Raji (cell line): ENCODE data around the gene C1QBP.

Source experiments
- POLR2A ChIP-seq: IDR thresholded peaks from 2 replicates; pipeline ENCODE4 v1.6.1; 2011; ENCODE audit warnings: low read depth, low read length, control low read depth; ENCODE audit not compliant: insufficient read depth

Gene C1QBP

DNA sequence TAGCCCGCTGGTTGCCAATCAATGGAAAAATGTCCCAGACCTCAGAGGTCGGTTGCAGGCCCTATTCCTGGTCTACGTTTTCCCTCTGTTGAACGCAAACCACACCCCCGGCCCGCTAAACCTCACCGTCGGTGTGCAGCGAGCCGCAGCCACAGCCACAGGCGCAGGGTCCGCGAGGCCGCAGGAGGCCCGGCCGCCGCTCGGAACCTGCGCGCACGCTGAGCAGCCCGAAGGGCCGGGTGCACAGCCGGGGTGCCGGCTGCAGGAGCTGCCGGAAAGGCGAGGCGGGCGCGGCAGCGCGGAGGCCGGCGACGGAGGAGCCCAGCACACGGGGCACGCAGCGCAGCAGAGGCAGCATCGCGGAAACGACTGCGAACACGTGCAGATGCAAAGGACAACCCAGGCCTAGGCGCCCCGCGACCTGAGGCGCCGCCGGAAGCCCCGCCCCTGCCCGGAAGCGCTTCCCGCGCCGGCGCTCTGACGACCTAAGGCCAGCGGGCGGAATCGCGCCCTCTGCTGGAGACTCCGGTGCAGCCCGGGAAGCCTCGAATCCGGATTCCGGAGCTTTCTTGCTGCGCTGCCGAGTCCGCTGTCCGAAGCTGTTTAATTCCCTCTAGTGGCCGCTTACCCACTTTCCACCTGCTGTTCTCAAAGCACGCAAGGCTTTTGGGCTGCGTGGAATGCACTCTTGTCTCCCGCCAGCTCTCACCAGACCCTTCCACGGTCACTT is at the start of gene C1QBP:
Gene C1QBP (minus strand): TSS at position 440 of the 730 bp plus-strand sequence. CDS start 82 bp downstream, at position 358.
- peak; percentile 93 for TF ChIP-seq POLR2A

GRCh38 chr17:5488752-5489151 is 49.8 kb upstream of the C1QBP start:
- no peak for TF ChIP-seq POLR2A

GRCh38 chr17:5486206-5487124 is 47.5 kb upstream of the C1QBP start, which contains the start of gene MIS12:
TSS of gene MIS12 (plus strand) at chr17:5486566. CDS start at chr17:5488863, 2,297 bp downstream.
- TF ChIP-seq POLR2A: peak; percentile 89

GRCh38 chr17:5485270-5486205 is 46.6 kb upstream of the C1QBP start, which contains the start of gene DERL2:
TSS of gene DERL2 (minus strand) at chr17:5486178. CDS start at chr17:5486161, 17 bp downstream.
- no peak; the same call in 1 of the 2 replicates for TF ChIP-seq POLR2A

GRCh38 chr17:5481451-5481850 is 42.5 kb upstream of the C1QBP start:
- TF ChIP-seq POLR2A: no peak

DNA sequence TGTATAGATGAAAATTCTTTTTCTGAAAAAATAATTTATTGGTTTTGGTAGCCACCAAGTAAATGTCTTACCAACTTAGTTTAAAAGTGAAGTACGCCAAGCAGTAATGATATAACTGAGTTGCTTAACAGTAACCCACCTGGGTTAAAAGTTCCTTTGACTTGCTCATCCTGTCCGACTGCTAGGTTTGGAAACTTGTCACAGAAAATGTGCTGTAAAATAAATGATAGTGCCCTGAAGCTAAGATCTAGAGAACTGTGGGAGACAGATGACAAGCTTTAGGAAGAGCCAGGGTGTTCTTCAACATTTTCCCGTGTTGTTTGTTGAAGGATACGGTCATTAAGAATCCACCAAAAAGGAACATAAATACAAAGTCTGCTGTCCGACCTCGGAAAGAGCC is 42.0 kb upstream of the C1QBP start:
- TF ChIP-seq POLR2A: no peak

GRCh38 chr17:5478992-5479391 is 40.0 kb upstream of the C1QBP start:
- TF ChIP-seq POLR2A: no peak

DNA sequence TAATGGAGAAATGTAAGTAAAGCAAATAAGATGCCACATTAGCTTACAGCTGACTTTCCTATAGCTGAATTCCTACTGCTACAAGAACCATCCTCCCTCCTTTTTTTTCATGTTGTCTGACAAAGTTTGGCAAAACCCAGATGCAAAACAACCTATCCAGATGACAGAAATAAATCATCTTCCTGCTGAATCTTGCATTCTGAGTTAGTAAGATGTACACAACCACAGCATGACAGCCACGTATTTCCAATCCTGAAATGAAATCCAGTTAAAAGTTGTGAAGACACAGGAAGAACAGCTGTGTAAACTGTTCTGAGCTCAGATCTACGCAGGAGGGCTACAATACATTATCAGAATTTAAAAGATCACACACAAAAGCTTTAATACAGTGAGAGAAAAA is 35.0 kb upstream of the C1QBP start:
- TF ChIP-seq POLR2A: no peak

DNA sequence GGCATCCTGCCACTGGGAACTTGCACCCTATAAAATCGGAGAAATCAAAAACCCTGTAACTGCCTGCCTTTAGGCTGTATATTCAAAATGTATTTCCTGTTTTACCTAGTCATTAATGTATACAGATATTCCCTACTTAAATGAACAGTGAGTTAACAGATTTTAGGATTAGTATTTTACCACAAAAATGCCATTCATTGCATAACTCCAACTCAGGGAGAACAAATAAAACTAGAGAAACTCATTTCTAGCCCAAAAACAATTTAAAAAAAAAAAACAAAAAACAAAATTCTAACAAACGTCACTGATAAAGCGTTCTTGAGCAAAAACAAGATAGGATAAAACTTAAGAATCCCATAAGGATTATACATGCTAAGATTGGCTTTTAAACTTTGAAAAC is 33.6 kb upstream of the C1QBP start:
- TF ChIP-seq POLR2A: no peak

DNA sequence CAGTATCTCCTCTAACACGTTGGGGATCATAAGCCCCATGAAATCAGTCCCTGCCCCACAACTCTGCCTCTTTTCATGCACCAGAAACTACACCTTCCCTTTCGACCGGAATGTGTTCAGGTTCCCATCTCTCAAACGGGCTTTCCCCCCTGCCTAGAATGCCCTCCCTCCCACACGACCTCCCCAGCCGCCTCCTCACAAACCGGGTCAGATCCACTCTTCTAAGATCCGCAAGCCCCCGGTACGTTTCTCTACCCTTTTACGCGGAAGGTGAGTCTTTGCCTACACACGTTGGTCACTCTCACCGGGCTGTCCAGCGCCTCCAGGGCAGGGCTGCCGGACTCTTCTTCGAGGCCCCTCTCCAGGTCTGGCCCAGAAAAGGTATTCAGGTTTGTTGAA is 29.1 kb upstream of the C1QBP start:
- TF ChIP-seq POLR2A: no peak

DNA sequence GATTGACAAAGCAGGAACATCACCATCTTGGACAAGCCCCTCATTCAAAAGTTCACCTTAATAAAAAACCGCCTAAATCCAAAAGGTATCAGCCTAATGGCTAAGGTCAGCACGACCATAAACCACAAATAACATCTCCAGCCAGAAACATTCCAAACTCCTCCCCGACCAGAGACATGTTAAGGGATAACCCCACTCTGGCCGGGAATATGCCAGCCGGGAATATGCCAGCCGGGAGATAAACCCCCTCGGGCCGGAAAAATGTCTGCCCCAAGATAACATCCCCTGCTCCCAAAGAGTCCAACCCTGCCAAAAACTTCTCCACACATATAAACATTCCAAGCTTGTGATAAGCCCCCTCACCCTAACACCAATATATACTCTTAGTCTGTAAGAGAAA is 28.5 kb upstream of the C1QBP start:
- TF ChIP-seq POLR2A: no peak

DNA sequence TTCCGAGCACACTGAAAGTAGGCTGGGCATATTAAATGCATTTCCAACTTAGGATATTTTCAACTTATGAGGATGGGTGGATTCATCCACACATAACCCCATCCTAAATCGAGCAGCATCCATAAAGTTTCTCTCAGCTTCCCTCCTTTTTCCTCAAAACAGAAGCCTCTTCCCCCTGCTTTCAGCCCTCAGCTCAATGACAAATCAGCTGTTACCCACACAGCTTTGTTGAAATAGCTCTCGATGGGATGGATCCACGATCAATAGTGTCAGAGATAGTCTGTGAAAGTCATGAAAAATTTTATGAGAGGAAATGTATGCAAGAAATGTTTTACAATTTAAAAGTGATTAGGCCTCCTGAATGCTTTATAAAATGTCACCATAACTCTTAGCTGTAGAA is 27.3 kb upstream of the C1QBP start:
- TF ChIP-seq POLR2A: no peak

- no peak for TF ChIP-seq POLR2A
Observed at GRCh38 chr17:5464717-5465507, 26.0 kb upstream of the C1QBP start.

- TF ChIP-seq POLR2A: no peak
Observed at GRCh38 chr17:5446786-5447185, 7.8 kb upstream of the C1QBP start.
